ENCODE data around the gene TNNI3. TPM values are rescaled to one million over a fixed set of nuclear protein-coding genes. Genes with fewer than 3 reads are reported as not detected.

Gene TNNI3
- total RNA-seq, 1 experiment from 2014 or later, result 13.7 TPM

- Histone ChIP-seq H2AFZ (no peak overlapping the region), H3K4me3 (no peak overlapping the region), H3K27me3 (ENCODE audit: insufficient read depth, low read depth) (no peaks in the 10 kb centered on the region), H4K20me1 (ENCODE audit: insufficient read depth) (no peaks in the 10 kb centered on the region), H3K36me3 (ENCODE audit: low read depth) (no peaks in the 10 kb centered on the region), H3K4me1 (replicated peaks; ENCODE audit: insufficient read depth) (no peaks in the 10 kb centered on the region), H3F3A (ENCODE audit: insufficient read depth, low read depth) (peaks cover 22% of the 10 kb centered on the region; the same call in 1 of the 2 replicates), H3K27ac (no peak overlapping the region), H3K4me2 (no peak overlapping the region), H3K79me2 (ENCODE audit: low read depth) (no peaks in the 10 kb centered on the region), H3K9me2 (ENCODE audit: insufficient read depth) (no peaks in the 10 kb centered on the region), H3K9me3 (ENCODE audit: insufficient read depth, low read depth) (no peaks in the 10 kb centered on the region)
- TF ChIP-seq EZH2 (IDR thresholded peaks at IDR 0.05; ENCODE audit: low read depth) (no peak), CTCF (conservative IDR thresholded peaks at IDR 0.05) (no peak)
- ChIA-PET CTCF (interaction anchor here (1.1 kb wide), 1 partner anchor 27 kb away, joined by 4 read pairs; no protein-coding TSS in a partner anchor), POLR2A (ENCODE audit: unreplicated experiment) (no interaction called here)
- intact Hi-C loops (cut with micrococcal nuclease; ENCODE audit: unreplicated experiment), result no loop called here
- no peak for DNase-seq
- BruUV-seq (replicated peaks), result no TSS peak
These were observed 23.7 kb downstream of the TNNI3 start for GRCh38 chr19:55133639-55134444.

GRCh38 chr19:55132453-55133129, 24.9 kb downstream of the TNNI3 start:
- intact Hi-C loops (cut with micrococcal nuclease; ENCODE audit: unreplicated experiment), result no loop called here
- Histone ChIP-seq H3K4me2 (no peak overlapping the region), H3K4me3 (no peak overlapping the region), H3K27me3 (ENCODE audit: insufficient read depth, low read depth) (no peaks in the 10 kb centered on the region), H3F3A (ENCODE audit: insufficient read depth, low read depth) (peaks cover 22% of the 10 kb centered on the region; the same call in 1 of the 2 replicates), H3K79me2 (ENCODE audit: low read depth) (no peaks in the 10 kb centered on the region), H3K4me1 (replicated peaks; ENCODE audit: insufficient read depth) (no peaks in the 10 kb centered on the region), H3K9me2 (ENCODE audit: insufficient read depth) (no peaks in the 10 kb centered on the region), H3K9me3 (ENCODE audit: insufficient read depth, low read depth) (no peaks in the 10 kb centered on the region), H3K27ac (no peak overlapping the region), H4K20me1 (ENCODE audit: insufficient read depth) (no peaks in the 10 kb centered on the region), H3K36me3 (ENCODE audit: low read depth) (no peaks in the 10 kb centered on the region), H2AFZ (no peak overlapping the region)
- DNase-seq, result no peak
- no peak for TF ChIP-seq CTCF (conservative IDR thresholded peaks at IDR 0.05)
- TF ChIP-seq EZH2 (IDR thresholded peaks at IDR 0.05; ENCODE audit: low read depth), result no peak
- ChIA-PET POLR2A (ENCODE audit: unreplicated experiment) (no interaction called here), CTCF (interaction anchor here (0.6 to 1.1 kb wide), 2 partner anchors 28 to 470 kb away, joined by 4 to 7 read pairs; no protein-coding TSS in a partner anchor)
- no TSS peak for BruUV-seq (replicated peaks)

DNA sequence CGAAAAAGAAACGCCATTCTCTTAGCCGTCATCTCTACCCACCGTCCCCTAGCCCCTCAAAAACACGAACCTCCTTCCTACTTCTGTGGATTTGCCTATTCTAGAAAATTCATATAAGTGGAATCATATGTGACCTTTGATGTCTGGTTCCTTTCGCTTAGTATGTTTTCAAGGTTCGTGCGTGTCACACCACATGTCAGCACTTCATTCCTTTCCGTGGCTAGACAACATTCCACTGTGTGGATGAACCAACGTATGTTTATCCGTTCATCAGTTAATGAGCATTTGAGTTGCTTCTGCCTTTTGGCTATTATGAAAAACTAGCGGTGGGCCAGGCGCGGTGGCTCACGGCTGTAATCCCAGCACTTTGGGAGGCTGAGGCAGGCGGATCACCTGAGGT, 26.1 kb downstream of the TNNI3 start:
- H3K4me2 ChIP-seq, result no peak overlapping the region
- H3K79me2 ChIP-seq (ENCODE audit: low read depth), result no peaks in the 10 kb centered on the region
- ChIA-PET POLR2A (ENCODE audit: unreplicated experiment) (interaction anchor here (0.7 kb wide), 1 partner anchor 97 kb away, joined by 7 read pairs; no protein-coding TSS in a partner anchor), CTCF (interaction anchor here (0.6 to 0.7 kb wide), 2 partner anchors 12 to 22 kb away, joined by 3 to 13 read pairs; no protein-coding TSS in a partner anchor)
- H3K27me3 ChIP-seq (ENCODE audit: insufficient read depth, low read depth), result no peaks in the 10 kb centered on the region; the same call in 1 of the 2 replicates
- intact Hi-C loops (cut with micrococcal nuclease; ENCODE audit: unreplicated experiment), result no loop called here
- H3F3A ChIP-seq (ENCODE audit: insufficient read depth, low read depth), result peaks cover 22% of the 10 kb centered on the region; the same call in 1 of the 2 replicates
- no peak overlapping the region for H3K27ac ChIP-seq
- H3K4me3 ChIP-seq, result no peak overlapping the region
- no peaks in the 10 kb centered on the region for H4K20me1 ChIP-seq (ENCODE audit: insufficient read depth)
- BruUV-seq (replicated peaks), result no TSS peak
- DNase-seq, result no peak
- no peaks in the 10 kb centered on the region for H3K9me3 ChIP-seq (ENCODE audit: insufficient read depth, low read depth)
- no peak overlapping the region for H2AFZ ChIP-seq
- TF ChIP-seq CTCF (conservative IDR thresholded peaks at IDR 0.05) (no peak), EZH2 (IDR thresholded peaks at IDR 0.05; ENCODE audit: low read depth) (no peak)
- H3K9me2 ChIP-seq (ENCODE audit: insufficient read depth), result no peaks in the 10 kb centered on the region
- H3K4me1 ChIP-seq (replicated peaks; ENCODE audit: insufficient read depth), result no peaks in the 10 kb centered on the region
- H3K36me3 ChIP-seq (ENCODE audit: low read depth), result no peaks in the 10 kb centered on the region

Measured in PC-9 (cell line).